ENCODE measurements around the gene BCAS3.

DNA sequence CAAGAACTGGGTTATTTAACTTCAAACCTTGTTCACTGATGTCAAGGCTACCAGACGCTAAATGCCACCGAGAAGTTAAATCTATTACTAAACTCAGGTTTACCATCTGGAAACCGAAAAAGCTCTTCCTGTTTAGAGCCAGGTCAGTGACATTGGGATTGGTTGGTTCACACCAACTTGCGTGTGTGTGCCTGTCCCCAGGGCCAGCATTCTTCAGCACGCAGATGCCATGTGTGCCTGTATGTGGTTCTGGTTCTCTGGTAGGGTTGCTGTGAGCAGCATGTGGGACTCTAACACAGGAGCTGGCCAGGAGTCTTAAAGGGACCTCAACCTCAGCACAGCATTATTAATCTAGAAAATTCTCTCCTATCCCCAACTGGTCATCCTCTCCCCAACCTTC is 703.9 kb downstream of the BCAS3 start:
- TF ChIP-seq, protein P1, sequence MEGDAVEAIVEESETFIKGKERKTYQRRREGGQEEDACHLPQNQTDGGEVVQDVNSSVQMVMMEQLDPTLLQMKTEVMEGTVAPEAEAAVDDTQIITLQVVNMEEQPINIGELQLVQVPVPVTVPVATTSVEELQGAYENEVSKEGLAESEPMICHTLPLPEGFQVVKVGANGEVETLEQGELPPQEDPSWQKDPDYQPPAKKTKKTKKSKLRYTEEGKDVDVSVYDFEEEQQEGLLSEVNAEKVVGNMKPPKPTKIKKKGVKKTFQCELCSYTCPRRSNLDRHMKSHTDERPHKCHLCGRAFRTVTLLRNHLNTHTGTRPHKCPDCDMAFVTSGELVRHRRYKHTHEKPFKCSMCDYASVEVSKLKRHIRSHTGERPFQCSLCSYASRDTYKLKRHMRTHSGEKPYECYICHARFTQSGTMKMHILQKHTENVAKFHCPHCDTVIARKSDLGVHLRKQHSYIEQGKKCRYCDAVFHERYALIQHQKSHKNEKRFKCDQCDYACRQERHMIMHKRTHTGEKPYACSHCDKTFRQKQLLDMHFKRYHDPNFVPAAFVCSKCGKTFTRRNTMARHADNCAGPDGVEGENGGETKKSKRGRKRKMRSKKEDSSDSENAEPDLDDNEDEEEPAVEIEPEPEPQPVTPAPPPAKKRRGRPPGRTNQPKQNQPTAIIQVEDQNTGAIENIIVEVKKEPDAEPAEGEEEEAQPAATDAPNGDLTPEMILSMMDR (IDR thresholded peaks at IDR 0.05), result no peak
- TF ChIP-seq POLR2A (IDR thresholded peaks at IDR 0.05) (no peak), POLR2AphosphoS5 (IDR thresholded peaks at IDR 0.05) (no peak), EP300 (IDR thresholded peaks at IDR 0.05) (no peak)
